ENCODE results near the gene WNT10A. TPM values are rescaled to one million over a fixed set of nuclear protein-coding genes. Genes with fewer than 3 reads are reported as not detected.
"Not testable (repeated sequence)": the region's sequence is repeated elsewhere in the genome, so short reads cannot be mapped to it uniquely, and the experiment has no call there.

Gene WNT10A
- polyA plus RNA-seq, 5 donors: 0.15 to 0.36 (median 0.25) TPM; not detected in 1

- DNase-seq: not testable (repeated sequence)
Measured at GRCh38 chr2:218931751-218932150, 51.1 kb downstream of the WNT10A start.

Other genes with a start within 250 kb of the WNT10A start
- gene ZNF142, start 221.2 kb upstream of the WNT10A start, polyA plus RNA-seq (ENCODE audit: insufficient read depth in 1 of 5, insufficient read length in 5 of 5, low replicate concordance in 1 of 5): 10 to 100 TPM; 14.2 to 18.9 (median 16.6) TPM
- gene BCS1L, start 221.2 kb upstream of the WNT10A start, polyA plus RNA-seq (ENCODE audit: insufficient read depth in 1 of 5, insufficient read length in 5 of 5, low replicate concordance in 1 of 5): 10 to 100 TPM; 53.6 to 58.4 (median 55.1) TPM
- gene RNF25, start 208.8 kb upstream of the WNT10A start, polyA plus RNA-seq (ENCODE audit: insufficient read depth in 1 of 5, insufficient read length in 5 of 5, low replicate concordance in 1 of 5): 10 to 100 TPM; 37.4 to 43.5 (median 42.1) TPM
- 100 to 1,000 TPM in 2 of 5 donors, 10 to 100 TPM in 3; 75.6 to 115 (median 88.2) TPM for gene STK36, start 208.8 kb upstream of the WNT10A start, polyA plus RNA-seq (ENCODE audit: insufficient read depth in 1 of 5, insufficient read length in 5 of 5, low replicate concordance in 1 of 5)
- gene TTLL4, start 170.0 kb upstream of the WNT10A start, polyA plus RNA-seq (ENCODE audit: insufficient read depth in 1 of 5, insufficient read length in 5 of 5, low replicate concordance in 1 of 5): 10 to 100 TPM; 31.0 to 48.5 (median 38.9) TPM
- 10 to 100 TPM; 22.7 to 32.0 (median 30.3) TPM for gene CYP27A1, start 98.7 kb upstream of the WNT10A start, polyA plus RNA-seq (ENCODE audit: insufficient read depth in 1 of 5, insufficient read length in 5 of 5, low replicate concordance in 1 of 5)
- under 1 TPM in 2 of 5 donors, not detected in 3; 0.18 to 0.76 TPM for gene PRKAG3, start 49.0 kb upstream of the WNT10A start, polyA plus RNA-seq (ENCODE audit: insufficient read depth in 1 of 5, insufficient read length in 5 of 5, low replicate concordance in 1 of 5)
- gene WNT6, start 21.0 kb upstream of the WNT10A start, polyA plus RNA-seq (ENCODE audit: insufficient read depth in 1 of 5, insufficient read length in 5 of 5, low replicate concordance in 1 of 5): under 1 TPM in 1 of 5 donors, not detected in 4; 0.10 TPM
- under 1 TPM; 0.09 to 0.28 (median 0.18) TPM for gene CDK5R2, start 78.8 kb downstream of the WNT10A start, polyA plus RNA-seq (ENCODE audit: insufficient read depth in 1 of 5, insufficient read length in 5 of 5, low replicate concordance in 1 of 5)
- not detected for gene FEV, start 104.3 kb downstream of the WNT10A start, polyA plus RNA-seq (ENCODE audit: insufficient read depth in 1 of 5, insufficient read length in 5 of 5, low replicate concordance in 1 of 5)
- gene CRYBA2, start 112.6 kb downstream of the WNT10A start, polyA plus RNA-seq (ENCODE audit: insufficient read depth in 1 of 5, insufficient read length in 5 of 5, low replicate concordance in 1 of 5): not detected
- gene CFAP65, start 160.7 kb downstream of the WNT10A start, polyA plus RNA-seq (ENCODE audit: insufficient read depth in 1 of 5, insufficient read length in 5 of 5, low replicate concordance in 1 of 5): 1 to 10 TPM in 4 of 5 donors, under 1 TPM in 1; 0.60 to 4.5 (median 3.1) TPM
- gene IHH, start 180.1 kb downstream of the WNT10A start, polyA plus RNA-seq (ENCODE audit: insufficient read depth in 1 of 5, insufficient read length in 5 of 5, low replicate concordance in 1 of 5): 1 to 10 TPM; 1.2 to 3.7 (median 2.1) TPM

All from right lung (tissue), 5 donors.